ENCODE data around the gene PHETA2. TPM values are rescaled to one million over a fixed set of nuclear protein-coding genes. Genes with fewer than 3 reads are reported as not detected.

PHETA2 gene
- total and polyA plus RNA-seq, 2 of the 8 experiments (the other 6 are each of a cell fraction or from before 2014, with no cell fraction given): 7.4 to 7.6 TPM

DNA sequence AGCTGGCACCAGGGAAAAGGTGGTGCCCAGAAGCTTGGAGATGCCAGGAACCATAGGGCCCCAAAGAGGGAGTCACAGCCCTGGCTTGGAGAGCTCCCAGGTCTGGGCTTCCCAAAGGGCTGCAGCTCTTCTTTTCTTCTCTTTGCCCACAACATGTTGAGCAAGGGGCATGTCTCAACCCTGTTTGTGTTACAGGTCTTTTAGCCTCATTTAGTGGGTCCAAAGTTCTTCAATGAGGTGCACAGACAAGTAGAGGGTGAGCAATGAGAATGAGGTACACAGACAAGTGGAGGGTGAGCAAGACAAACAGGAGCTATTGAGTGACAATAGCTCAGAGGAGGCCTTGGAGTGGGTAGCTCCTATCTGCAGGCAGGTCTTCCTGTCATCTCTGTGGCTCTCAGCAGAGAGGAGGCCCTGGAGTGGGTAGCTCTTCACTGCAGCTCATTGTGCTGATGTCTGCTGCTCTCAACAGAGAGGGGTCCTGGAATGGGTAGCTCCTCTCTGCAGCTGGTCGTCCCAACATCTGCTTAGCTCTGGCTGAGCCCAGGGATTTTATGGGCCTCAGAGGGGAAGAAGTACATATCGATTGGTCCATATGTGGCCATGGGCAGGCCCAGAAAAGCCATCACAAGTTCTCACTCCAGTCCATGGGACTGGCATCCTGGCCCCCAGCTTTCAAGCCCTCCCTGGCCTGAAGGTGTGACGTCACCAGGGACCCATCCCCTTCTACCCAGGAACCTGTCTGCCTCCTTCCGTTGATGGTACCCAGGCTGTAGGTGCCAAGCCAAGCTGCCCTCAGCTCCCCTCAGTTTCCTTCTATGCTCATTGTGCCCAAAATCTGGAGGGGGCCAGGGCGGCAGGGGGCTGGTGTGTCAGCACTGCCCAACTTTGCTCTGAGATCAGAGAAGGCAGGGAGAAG is 40.5 kb upstream of the PHETA2 start (continued):
- TF ChIP-seq, protein P1, sequence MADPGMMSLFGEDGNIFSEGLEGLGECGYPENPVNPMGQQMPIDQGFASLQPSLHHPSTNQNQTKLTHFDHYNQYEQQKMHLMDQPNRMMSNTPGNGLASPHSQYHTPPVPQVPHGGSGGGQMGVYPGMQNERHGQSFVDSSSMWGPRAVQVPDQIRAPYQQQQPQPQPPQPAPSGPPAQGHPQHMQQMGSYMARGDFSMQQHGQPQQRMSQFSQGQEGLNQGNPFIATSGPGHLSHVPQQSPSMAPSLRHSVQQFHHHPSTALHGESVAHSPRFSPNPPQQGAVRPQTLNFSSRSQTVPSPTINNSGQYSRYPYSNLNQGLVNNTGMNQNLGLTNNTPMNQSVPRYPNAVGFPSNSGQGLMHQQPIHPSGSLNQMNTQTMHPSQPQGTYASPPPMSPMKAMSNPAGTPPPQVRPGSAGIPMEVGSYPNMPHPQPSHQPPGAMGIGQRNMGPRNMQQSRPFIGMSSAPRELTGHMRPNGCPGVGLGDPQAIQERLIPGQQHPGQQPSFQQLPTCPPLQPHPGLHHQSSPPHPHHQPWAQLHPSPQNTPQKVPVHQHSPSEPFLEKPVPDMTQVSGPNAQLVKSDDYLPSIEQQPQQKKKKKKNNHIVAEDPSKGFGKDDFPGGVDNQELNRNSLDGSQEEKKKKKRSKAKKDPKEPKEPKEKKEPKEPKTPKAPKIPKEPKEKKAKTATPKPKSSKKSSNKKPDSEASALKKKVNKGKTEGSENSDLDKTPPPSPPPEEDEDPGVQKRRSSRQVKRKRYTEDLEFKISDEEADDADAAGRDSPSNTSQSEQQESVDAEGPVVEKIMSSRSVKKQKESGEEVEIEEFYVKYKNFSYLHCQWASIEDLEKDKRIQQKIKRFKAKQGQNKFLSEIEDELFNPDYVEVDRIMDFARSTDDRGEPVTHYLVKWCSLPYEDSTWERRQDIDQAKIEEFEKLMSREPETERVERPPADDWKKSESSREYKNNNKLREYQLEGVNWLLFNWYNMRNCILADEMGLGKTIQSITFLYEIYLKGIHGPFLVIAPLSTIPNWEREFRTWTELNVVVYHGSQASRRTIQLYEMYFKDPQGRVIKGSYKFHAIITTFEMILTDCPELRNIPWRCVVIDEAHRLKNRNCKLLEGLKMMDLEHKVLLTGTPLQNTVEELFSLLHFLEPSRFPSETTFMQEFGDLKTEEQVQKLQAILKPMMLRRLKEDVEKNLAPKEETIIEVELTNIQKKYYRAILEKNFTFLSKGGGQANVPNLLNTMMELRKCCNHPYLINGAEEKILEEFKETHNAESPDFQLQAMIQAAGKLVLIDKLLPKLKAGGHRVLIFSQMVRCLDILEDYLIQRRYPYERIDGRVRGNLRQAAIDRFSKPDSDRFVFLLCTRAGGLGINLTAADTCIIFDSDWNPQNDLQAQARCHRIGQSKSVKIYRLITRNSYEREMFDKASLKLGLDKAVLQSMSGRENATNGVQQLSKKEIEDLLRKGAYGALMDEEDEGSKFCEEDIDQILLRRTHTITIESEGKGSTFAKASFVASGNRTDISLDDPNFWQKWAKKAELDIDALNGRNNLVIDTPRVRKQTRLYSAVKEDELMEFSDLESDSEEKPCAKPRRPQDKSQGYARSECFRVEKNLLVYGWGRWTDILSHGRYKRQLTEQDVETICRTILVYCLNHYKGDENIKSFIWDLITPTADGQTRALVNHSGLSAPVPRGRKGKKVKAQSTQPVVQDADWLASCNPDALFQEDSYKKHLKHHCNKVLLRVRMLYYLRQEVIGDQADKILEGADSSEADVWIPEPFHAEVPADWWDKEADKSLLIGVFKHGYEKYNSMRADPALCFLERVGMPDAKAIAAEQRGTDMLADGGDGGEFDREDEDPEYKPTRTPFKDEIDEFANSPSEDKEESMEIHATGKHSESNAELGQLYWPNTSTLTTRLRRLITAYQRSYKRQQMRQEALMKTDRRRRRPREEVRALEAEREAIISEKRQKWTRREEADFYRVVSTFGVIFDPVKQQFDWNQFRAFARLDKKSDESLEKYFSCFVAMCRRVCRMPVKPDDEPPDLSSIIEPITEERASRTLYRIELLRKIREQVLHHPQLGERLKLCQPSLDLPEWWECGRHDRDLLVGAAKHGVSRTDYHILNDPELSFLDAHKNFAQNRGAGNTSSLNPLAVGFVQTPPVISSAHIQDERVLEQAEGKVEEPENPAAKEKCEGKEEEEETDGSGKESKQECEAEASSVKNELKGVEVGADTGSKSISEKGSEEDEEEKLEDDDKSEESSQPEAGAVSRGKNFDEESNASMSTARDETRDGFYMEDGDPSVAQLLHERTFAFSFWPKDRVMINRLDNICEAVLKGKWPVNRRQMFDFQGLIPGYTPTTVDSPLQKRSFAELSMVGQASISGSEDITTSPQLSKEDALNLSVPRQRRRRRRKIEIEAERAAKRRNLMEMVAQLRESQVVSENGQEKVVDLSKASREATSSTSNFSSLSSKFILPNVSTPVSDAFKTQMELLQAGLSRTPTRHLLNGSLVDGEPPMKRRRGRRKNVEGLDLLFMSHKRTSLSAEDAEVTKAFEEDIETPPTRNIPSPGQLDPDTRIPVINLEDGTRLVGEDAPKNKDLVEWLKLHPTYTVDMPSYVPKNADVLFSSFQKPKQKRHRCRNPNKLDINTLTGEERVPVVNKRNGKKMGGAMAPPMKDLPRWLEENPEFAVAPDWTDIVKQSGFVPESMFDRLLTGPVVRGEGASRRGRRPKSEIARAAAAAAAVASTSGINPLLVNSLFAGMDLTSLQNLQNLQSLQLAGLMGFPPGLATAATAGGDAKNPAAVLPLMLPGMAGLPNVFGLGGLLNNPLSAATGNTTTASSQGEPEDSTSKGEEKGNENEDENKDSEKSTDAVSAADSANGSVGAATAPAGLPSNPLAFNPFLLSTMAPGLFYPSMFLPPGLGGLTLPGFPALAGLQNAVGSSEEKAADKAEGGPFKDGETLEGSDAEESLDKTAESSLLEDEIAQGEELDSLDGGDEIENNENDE (IDR thresholded peaks at IDR 0.05; ENCODE audit: insufficient replicate concordance, low read length): no peak
- no peak for TF ChIP-seq RAD21 (IDR thresholded peaks at IDR 0.05 in 1 of 2, conservative IDR thresholded peaks at IDR 0.05 in 1 of 2; ENCODE audit: low read depth in 2 of 2, low read length in 2 of 2)
- TF ChIP-seq SUZ12 (IDR thresholded peaks at IDR 0.05; ENCODE audit: low read length): no peak
- TF ChIP-seq KDM1A (IDR thresholded peaks at IDR 0.05; ENCODE audit: borderline replicate concordance, low read length): no peak
- TF ChIP-seq, protein P2, sequence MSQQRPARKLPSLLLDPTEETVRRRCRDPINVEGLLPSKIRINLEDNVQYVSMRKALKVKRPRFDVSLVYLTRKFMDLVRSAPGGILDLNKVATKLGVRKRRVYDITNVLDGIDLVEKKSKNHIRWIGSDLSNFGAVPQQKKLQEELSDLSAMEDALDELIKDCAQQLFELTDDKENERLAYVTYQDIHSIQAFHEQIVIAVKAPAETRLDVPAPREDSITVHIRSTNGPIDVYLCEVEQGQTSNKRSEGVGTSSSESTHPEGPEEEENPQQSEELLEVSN (IDR thresholded peaks at IDR 0.05): no peak
- TF ChIP-seq SP1 (IDR thresholded peaks at IDR 0.05; ENCODE audit: low read depth, low read length): no peak
- TF ChIP-seq NANOG (IDR thresholded peaks at IDR 0.05; ENCODE audit: insufficient read depth, low read depth, low read length, poor library complexity, severe bottlenecking): no peak

All from H1 (cell line).